ENCODE data around the gene RRAD. TPM values are rescaled to one million over a fixed set of nuclear protein-coding genes. Genes with fewer than 3 reads are reported as not detected.
"Not testable (repeated sequence)": the region's sequence is repeated elsewhere in the genome, so short reads cannot be mapped to it uniquely, and the experiment has no call there.

Gene RRAD
- total RNA-seq, 1 experiment from 2014 or later = 2.8 TPM

- no peak for ATAC-seq
- H3K36me3 ChIP-seq (ENCODE audit: low read depth, low read length) = no peaks in the 10 kb centered on the region
- H3K4me2 ChIP-seq (ENCODE audit: low read length) = no peak overlapping the region
- H3F3A ChIP-seq (ENCODE audit: low read length, unreplicated experiment) = no peaks in the 10 kb centered on the region
- H3K9me3 ChIP-seq (ENCODE audit: low read length) = no peaks in the 10 kb centered on the region
- H3K27me3 ChIP-seq (ENCODE audit: low read length) = no peaks in the 10 kb centered on the region
- no peak overlapping the region for H3K4me3 ChIP-seq (ENCODE audit: low read length)
- H2AFZ ChIP-seq (ENCODE audit: low read length) = no peak overlapping the region
- DNase-seq = no peak
- no peaks in the 10 kb centered on the region for H3K4me1 ChIP-seq (ENCODE audit: insufficient read depth, low read length)
- no peak overlapping the region for H3K9ac ChIP-seq (ENCODE audit: low read length)
- H4K20me1 ChIP-seq (ENCODE audit: low read length) = no peaks in the 10 kb centered on the region
- H3K27ac ChIP-seq (ENCODE audit: low read length) = no peak overlapping the region
- ChIA-PET CTCF (no interaction called here), POLR2A (ENCODE audit: unreplicated experiment) (interaction anchor here (0.6 kb wide), 1 partner anchor 24 kb away, joined by 3 read pairs; no protein-coding TSS in a partner anchor)
- no peaks in the 10 kb centered on the region for H3K79me2 ChIP-seq (ENCODE audit: low read length)
- intact Hi-C loops (cut with micrococcal nuclease) = no loop called here
- BruUV-seq (replicated peaks) = no TSS peak
- no peak for TF ChIP-seq EZH2 (IDR thresholded peaks at IDR 0.05; ENCODE audit: low read length, unreplicated experiment)
- no peak for TF ChIP-seq CTCF (conservative IDR thresholded peaks at IDR 0.05; ENCODE audit: low read depth, low read length)
- TF ChIP-seq EZH2phosphoT487 (IDR thresholded peaks at IDR 0.05; ENCODE audit: borderline replicate concordance, low read length) = no peak
- H3K9me2 ChIP-seq (replicated peaks; ENCODE audit: low read length) = no peaks in the 10 kb centered on the region
Measured at GRCh38 chr16:66958857-66959703, 33.7 kb upstream of the RRAD start.

GRCh38 chr16:66956154-66956457 lies 30.8 kb upstream of the RRAD start:
- H2AFZ ChIP-seq (ENCODE audit: low read length); H3K27ac ChIP-seq (ENCODE audit: low read length); DNase-seq; H3K79me2 ChIP-seq (ENCODE audit: low read length); H3K36me3 ChIP-seq (ENCODE audit: low read depth, low read length); CTCF ChIA-PET; POLR2A ChIA-PET (ENCODE audit: unreplicated experiment); H3K9ac ChIP-seq (ENCODE audit: low read length); ATAC-seq; H3K4me1 ChIP-seq (ENCODE audit: insufficient read depth, low read length); H3K4me3 ChIP-seq (ENCODE audit: low read length); intact Hi-C loops (cut with micrococcal nuclease); H3K4me2 ChIP-seq (ENCODE audit: low read length); H3F3A ChIP-seq (ENCODE audit: low read length, unreplicated experiment); H3K9me3 ChIP-seq (ENCODE audit: low read length); BruUV-seq (replicated peaks); H3K9me2 ChIP-seq (replicated peaks; ENCODE audit: low read length); H3K27me3 ChIP-seq (ENCODE audit: low read length); H4K20me1 ChIP-seq (ENCODE audit: low read length): not testable (repeated sequence)

- H3K4me3 ChIP-seq (ENCODE audit: low read length); H3K9ac ChIP-seq (ENCODE audit: low read length); H3K9me3 ChIP-seq (ENCODE audit: low read length); BruUV-seq (replicated peaks); H3K4me1 ChIP-seq (ENCODE audit: insufficient read depth, low read length); H3K27ac ChIP-seq (ENCODE audit: low read length); CTCF ChIA-PET; H3K4me2 ChIP-seq (ENCODE audit: low read length); H3F3A ChIP-seq (ENCODE audit: low read length, unreplicated experiment); intact Hi-C loops (cut with micrococcal nuclease); H3K9me2 ChIP-seq (replicated peaks; ENCODE audit: low read length); H3K36me3 ChIP-seq (ENCODE audit: low read depth, low read length); ATAC-seq; H3K27me3 ChIP-seq (ENCODE audit: low read length); H4K20me1 ChIP-seq (ENCODE audit: low read length); DNase-seq; H3K79me2 ChIP-seq (ENCODE audit: low read length); POLR2A ChIA-PET (ENCODE audit: unreplicated experiment); H2AFZ ChIP-seq (ENCODE audit: low read length): not testable (repeated sequence)
Measured at GRCh38 chr16:66955363-66956153, 30.2 kb upstream of the RRAD start.
